Measurements from ENCODE around the gene KCNK1.
"Not testable (repeated sequence)": the region's sequence is repeated elsewhere in the genome, so short reads cannot be mapped to it uniquely, and the experiment has no call there.

KCNK1 gene

GRCh38 chr1:233670363-233670762 is 56.5 kb downstream of the KCNK1 start:
- DNase-seq, result not testable (repeated sequence)

DNA sequence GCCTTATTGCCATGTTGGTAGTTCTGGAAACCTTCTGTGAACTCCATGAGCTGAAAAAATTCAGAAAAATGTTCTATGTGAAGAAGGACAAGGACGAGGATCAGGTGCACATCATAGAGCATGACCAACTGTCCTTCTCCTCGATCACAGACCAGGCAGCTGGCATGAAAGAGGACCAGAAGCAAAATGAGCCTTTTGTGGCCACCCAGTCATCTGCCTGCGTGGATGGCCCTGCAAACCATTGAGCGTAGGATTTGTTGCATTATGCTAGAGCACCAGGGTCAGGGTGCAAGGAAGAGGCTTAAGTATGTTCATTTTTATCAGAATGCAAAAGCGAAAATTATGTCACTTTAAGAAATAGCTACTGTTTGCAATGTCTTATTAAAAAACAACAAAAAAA is 57.4 kb downstream of the KCNK1 start:
- DNase-seq, result no peak

- DNase-seq, result no peak
Observed at GRCh38 chr1:233672732-233673131, 58.8 kb downstream of the KCNK1 start.

DNA sequence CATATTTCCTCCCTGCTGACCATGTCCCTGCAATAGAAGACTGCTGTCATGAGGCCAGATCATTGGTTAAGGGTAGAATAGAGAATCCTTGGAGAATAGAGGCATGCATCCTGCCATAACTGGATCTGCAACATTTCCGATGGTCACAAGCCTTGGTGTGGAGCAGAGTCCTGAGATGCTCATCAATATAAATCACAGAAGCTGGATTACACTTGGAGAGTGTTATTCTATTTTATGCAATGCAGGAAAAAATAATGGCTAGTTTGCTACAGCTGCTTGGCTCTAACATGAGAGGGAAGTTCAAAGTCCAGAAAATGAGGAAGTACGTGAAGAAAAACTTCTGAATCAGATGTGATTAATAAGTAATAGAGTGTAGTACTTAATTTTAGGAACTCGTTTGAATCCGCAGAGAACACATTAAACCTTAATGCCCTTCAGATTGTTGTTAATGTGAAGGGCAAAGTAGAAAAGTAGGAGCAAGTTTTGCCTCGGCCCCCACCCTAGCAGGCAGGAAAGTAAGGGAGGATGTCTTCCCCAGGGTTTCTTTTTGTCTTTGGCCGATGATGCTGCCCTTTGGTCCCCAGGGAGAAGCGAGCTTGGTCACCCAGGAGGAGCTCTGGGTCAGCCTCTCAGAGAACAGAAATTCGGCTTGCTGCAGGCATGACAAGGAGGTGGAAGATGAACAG is 59.5 kb downstream of the KCNK1 start:
- DNase-seq, result no peak

DNA sequence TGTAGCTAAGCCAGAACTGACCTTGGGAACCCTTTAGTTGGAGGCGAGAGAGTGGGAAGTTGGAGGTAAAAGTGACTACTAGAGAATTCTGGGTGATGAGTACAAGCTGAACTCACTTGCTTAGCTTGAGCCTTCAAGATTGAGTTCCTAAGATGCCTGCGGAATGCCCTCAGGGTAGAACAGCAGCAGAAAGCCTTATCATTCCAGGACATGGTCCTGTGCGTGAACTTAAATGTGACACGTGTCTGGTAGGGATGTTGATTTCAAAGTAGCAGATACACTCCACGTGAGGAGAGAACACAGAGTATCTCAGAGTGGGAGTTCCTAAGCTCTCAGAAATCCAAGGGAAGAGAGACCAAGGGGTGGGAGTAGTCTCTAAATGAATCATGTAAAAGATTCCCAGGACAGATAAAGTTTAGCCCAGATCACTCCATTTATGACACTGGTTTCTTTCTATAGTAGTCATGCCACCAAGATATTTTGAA is 60.1 kb downstream of the KCNK1 start:
- DNase-seq, result no peak

GRCh38 chr1:233675446-233675845 is 61.5 kb downstream of the KCNK1 start:
- DNase-seq, result no peak

DNA sequence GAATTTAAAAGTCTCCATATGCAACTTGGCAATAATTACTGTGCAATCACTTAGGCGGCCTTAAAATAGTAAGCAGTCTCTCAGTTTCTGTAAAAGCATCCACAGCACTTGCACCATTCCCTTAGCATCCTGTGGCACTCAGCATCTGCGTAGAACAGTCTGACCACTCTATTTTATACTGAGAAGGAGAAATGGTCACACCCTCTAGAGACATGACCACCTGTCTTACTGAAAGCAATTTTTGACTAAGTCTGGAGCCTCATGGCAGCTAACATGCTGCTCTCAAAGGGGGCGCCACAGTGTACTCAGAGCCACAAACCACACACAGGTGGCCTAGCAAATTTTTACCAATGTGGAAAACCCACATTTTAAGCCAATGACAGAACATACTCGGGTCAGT is 62.0 kb downstream of the KCNK1 start:
- no peak for DNase-seq

DNA sequence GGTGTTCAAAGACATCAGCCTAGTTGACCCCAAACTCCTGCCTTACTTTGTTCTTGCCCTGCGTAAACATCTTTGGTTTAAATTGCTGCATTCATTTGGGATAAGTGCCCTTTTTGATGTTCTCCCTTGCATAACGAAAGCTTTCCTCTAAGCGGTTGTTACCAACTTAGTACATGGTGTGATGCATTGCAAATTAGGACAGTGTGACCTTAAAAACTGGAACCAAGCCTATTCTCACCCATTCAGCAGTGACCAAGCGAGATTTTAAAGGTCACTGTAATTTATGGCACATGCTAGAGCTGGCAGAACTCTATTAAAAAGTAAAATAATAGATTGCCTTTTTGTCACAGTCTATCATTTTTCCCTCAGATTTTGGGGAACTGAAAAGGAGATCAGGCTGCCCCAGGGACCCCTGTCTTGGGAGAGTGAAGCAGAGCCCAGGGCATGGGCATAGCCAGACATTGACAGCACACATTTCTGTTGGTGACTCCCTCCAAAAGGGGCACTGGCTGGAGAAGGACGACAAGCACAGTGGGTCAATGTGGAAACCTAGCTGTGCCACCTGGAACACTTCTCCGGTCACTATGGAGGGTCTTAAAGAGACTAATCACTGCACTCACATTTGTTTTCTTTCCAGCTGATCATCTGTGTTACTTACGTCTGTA is 63.9 kb downstream of the KCNK1 start:
- DNase-seq, result no peak

GRCh38 chr1:233679030-233679429 is 65.1 kb downstream of the KCNK1 start:
- no peak for DNase-seq

GRCh38 chr1:233679591-233680373 is 65.9 kb downstream of the KCNK1 start:
- DNase-seq, result no peak

DNA sequence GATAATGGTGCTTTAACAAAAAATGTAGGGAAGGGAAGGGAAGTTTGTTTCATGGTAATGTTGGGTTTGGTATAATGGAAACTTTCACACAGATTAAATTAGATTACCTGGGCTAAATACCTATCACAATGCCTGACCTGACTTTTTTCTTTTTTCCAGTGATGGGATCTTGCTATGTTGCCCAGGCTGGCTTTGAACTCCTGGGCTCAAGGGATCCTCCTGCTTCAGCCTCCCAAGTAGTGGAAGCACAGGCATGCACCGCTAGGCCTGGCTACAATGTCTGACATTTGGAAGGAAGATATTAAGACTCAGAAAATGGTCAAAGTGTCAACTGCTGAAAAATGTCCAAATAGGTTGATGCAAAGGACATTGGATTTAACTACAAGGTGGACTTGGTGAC is 67.4 kb downstream of the KCNK1 start:
- no peak for DNase-seq

DNA sequence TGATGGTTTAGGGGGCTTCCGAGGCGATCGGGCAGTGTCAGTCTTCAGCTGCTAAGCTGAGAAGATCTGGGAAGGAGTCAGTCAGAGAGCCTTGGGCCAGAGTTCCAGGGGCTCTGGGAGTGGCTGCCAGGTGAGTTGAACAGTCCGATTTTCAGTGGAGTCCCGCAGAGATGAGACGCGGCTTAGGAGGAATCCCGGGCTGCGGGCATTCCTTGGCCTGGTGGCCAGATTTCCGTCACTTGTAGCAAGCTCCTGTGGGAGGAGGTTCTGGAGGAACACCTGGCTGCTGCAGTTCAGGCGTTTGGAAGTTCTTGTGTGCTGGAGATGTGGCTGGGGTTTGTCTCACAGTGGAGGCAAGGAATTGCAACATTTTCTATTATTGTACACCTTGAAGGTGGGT is 72.7 kb downstream of the KCNK1 start:
- not testable (repeated sequence) for DNase-seq

DNA sequence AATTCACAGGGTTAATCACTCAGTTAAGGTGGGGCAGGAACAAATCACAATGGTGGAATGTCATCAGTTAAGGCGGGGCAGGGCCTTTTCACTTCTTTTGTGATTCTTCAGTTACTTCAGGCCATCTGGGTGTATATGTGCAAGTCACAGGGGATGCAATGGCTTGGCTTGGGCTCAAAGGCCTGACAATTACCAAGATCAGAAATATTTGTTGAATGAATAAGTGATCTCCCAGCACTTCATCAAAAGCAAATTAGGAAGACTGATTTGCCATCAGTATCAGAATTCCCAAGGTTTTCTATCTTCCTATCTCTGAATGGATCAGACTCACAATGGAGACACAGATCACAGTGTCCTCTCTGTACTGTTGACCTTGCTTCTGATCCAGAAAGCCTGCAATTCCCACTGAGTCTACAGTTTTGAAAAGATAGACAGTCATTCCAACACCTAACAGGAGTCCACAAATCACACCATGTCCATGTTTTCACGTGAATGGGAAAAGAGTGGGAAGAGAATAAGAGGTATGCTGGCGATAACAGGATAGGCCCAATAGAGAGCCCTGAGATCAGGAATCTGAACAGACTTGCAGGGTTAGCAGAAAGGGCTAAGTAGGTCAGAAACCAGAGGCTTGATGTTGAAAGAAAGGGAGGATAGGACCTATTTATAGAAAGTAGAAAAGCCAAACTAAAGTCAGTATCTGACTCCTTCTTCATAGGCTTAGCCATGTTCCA is 75.3 kb downstream of the KCNK1 start:
- no peak for DNase-seq

GRCh38 chr1:233689748-233690254 is 75.9 kb downstream of the KCNK1 start:
- DNase-seq, result no peak

DNA sequence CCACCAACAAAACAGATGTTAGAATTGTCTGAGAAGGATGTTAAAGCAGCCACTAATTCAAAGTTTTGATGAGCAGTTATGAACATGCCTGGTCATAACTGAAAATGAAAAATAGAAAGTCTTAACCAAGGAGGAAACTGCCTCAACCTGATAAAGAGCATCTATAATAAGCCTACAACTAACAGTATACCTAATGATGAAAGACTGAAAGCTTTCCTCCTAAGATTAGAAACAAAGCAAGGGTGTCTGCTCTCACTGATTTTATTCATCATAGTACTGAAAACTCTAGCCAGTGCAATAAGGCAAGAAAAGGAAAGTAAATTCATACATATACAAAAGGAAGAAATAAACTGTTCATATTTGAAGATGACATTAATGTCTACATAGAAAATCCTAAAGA is 82.0 kb downstream of the KCNK1 start:
- DNase-seq, result no peak

DNA sequence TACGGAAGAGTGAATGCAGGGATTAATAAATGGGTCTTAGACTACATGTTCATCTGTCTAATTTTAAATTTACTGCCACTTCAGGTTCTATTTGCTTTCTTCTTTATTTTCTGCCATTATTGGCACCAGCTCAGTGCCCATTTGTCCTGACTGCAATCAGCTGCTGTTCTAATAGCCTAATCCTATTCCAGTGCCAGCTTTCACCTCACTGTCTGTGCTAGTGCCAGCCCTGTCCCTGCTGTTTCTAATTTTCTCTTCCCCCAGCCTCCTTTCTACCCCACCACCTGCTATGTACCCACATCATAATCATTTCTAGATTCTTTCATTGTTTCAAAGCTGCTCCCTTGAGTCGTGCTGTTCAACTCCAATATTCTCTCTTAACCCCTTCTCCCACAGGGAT is 86.4 kb downstream of the KCNK1 start:
- DNase-seq, result no peak

GRCh38 chr1:233704170-233704897 is 90.4 kb downstream of the KCNK1 start:
- DNase-seq, result no peak

DNA sequence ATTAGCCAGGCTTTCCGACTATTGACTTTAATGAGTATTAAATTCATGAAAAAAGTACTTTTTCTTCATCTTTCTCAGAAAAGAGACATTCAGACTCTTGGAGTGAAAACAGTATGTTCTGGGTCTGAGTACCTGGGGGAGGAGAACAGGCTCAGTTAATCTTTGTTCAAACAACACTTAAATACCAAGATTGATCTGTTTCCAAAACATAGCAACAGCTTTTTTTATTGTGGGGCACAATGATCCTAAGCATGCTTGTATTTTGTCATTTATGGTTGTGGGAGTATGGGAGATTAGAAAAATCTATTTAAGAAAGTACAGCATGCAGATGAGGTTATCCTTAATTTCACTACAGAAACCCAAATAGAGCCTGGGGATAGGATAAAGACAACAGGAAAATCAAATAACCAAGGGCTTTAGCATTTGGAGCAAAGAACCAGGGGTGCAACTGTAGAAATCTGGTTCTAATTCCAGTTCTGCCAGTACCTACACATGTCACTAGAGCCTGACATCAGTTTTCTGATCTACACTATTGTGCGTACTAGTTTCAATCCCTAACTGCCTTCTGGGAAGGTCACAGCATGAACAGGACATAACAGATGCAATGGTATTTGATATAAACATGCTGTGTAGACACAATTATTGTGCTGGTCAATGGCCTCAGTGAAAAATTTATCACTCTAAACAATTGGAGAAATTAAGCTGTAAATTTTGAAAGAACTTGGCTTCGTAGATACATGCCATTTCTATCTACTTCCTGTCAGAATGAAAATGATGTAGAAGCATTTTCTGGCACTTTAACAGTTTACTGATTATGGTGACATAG is 91.2 kb downstream of the KCNK1 start:
- no peak for DNase-seq

DNA sequence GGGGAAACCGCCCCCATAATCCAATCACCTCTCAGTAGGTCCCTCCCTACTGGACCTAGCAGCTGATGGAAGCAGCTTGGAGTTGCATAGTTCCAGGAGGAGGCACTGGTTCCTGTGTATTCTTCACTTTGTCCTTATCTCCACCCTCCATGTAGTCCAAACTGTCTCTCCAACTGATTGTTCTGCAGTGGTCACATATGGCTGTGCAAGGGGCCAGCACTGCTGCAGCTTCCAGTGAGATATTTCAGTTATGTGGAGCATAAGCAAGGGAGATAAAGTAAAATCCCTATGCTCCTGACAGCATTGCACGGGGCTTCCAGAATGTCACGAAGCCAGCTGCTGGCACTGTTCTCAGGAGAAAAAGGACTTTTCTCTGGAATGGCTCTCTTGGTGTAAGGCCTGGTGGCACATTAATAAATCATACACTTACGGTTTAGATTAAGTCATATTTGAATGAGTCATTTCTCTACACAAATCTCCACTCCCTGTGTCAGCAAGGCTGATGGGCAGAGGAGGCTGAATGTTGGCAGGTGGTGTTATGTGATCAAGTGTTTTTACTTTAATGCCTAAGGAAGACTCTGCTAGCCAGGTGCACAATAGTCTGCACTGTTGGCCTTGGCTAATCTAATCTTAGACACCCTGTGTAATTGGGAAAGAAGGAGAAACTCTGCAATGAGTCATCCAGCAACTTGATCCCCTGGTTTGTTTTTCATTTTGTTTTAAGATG is 93.4 kb downstream of the KCNK1 start:
- no peak for DNase-seq

Measured in stimulated activated CD4-positive, alpha-beta T cell treated with anti-CD3 and anti-CD28 coated beads, Interleukin-4, amount 100 ng/mL, for 1 hour (primary cell).